GM12892 (cell line): ENCODE results near the gene KIF4B.
"Not testable (repeated sequence)": the region's sequence is repeated elsewhere in the genome, so short reads cannot be mapped to it uniquely, and the experiment has no call there.

Source experiments
- DNase-seq: peaks from one replicate; pipeline ENCODE4 v3.0.0; 2011; ENCODE audit not compliant: insufficient read length
- FAIRE-seq: peaks from 2 replicates; lab custom pipeline; 2011; peaks lifted over from hg19 to GRCh38; lab: Jason Lieb, UNC
- POLR2A ChIP-seq: IDR thresholded peaks from 2 replicates; pipeline ENCODE4 v1.6.1; 2011; ENCODE audit warnings: low read depth, low read length, control low read depth
- POLR2AphosphoS5 ChIP-seq: IDR thresholded peaks from 2 replicates; pipeline ENCODE4 v1.6.1; 2011; ENCODE audit warnings: low read depth, low read length, control low read depth
- TAF1 ChIP-seq: IDR thresholded peaks from 2 replicates; pipeline ENCODE4 v1.6.1; 2011; ENCODE audit warnings: low read depth, mild to moderate bottlenecking, control low read depth, low read length, borderline replicate concordance

KIF4B gene

DNA sequence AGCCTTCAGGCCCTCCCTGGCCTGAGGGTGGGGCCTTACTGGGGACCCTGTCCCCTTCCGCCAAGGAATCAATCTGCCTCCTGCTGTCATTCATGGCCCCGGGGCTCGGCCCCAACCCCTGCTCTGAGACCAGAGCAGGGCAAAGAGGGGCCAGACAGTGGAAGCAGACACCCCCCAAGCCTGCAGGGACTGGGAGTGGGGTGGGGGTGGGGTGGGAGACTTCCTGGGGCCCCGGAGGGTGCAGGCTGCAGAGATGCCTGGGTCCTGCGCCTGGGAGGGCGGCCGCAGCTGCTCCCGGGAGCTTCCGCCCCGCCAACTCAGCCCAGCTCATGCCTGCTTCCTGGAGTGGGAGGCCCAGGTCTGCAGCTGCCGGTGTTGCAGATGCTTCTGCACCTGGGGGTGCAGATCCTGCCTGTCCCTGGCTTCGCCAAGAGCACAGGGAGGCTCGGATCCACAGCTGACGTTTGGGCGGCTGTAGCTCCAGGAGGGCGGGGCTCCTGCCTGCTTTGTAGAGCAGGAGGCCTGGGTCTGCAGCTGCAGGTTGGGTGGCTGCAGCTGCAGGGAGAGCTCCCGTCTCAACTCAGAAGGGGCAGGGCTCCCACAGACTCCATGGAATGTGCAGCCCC is 6.2 kb downstream of the KIF4B start:
- TF ChIP-seq POLR2AphosphoS5 = no peak
- no peak for TF ChIP-seq POLR2A
- no peak for TF ChIP-seq TAF1

DNA sequence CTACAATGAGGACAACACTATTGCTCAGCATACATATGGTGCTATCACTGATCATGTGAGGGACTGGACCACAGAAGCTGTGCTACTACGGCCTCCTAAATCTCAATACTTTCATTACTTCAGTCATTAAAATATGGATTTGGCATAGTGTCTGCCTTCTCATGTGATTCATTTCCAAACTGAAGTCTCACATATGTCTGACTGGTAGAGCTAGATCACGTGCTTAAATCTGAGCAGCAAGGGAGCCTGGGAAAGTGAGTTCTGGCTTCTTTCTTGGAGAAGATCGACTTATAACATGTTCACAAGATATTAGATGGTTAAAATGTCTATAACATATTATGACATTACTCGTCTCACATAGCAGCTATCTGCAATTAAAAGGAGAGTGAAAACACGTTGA is 8.3 kb downstream of the KIF4B start:
- TF ChIP-seq POLR2AphosphoS5 (no peak), TAF1 (no peak)
- DNase-seq (no peak), FAIRE-seq (no peak)

More for the DNA sequence above, 6.2 kb downstream of the KIF4B start:
- no peak for DNase-seq
- no peak for FAIRE-seq

- DNase-seq (no peak), FAIRE-seq (no peak)
- TF ChIP-seq TAF1 (no peak), POLR2AphosphoS5 (no peak), POLR2A (no peak)
Measured at GRCh38 chr5:155023320-155023719, 9.8 kb downstream of the KIF4B start.

GRCh38 chr5:155024015-155024414 is 10.5 kb downstream of the KIF4B start:
- DNase-seq (no peak), FAIRE-seq (no peak)
- TF ChIP-seq POLR2AphosphoS5 (no peak), TAF1 (no peak), POLR2A (no peak)

DNA sequence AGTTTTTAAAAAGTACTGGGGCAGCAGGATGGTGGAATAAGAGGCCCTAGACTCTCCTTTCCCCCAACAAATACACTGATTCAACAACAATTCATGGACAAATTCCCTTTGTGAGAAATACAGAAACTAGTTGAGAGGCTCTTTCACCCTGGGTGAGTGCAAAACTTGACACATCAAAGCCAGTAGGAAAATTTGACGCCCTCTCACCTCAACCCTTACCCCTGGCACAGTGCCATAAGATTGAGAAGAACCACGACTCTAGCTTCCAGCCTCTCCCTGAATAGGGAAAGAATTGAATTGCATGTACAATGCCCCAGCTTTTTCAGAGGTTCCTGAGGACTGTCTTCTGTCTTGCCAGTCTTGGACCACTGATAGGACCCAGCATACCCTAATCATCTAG is 12.3 kb downstream of the KIF4B start:
- no peak for FAIRE-seq
- TF ChIP-seq POLR2AphosphoS5 = no peak
- no peak for DNase-seq

DNA sequence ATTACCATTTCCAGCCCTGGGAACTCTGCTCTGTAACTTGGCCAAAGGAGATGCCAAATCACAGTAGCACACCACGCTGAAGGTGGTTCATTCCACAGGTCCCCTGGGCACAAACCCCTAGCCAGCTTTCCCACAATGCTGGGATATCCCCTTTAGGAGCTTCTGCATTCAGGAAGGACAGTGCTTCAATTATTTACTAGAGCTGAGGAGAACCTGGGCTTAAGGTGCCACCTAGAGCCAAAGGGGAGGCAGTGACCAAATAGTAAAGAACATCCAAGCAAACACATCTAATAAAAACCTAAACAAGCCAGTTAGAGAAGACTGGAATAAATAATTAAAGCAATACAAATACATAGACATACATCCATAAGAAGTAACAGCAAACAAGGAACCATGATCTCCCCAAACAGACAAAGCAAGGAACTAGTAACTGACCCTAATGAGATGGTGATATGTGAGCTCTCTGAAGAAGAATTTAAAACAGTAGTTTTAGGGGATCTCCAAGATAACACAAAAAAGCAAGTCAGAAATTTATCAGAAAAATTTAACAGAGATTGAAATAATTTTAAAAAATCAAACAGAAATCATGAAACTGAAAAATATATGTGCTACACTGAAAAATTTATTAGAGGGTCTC is 14.6 kb downstream of the KIF4B start:
- no peak for DNase-seq
- FAIRE-seq = peak; percentile 62
- TF ChIP-seq TAF1 = no peak
- TF ChIP-seq POLR2A = no peak
- TF ChIP-seq POLR2AphosphoS5 = no peak

- no peak for DNase-seq
- TF ChIP-seq TAF1 = no peak
- no peak for TF ChIP-seq POLR2A
- FAIRE-seq = no peak
Measured at GRCh38 chr5:155029240-155029639, 15.7 kb downstream of the KIF4B start.

DNA sequence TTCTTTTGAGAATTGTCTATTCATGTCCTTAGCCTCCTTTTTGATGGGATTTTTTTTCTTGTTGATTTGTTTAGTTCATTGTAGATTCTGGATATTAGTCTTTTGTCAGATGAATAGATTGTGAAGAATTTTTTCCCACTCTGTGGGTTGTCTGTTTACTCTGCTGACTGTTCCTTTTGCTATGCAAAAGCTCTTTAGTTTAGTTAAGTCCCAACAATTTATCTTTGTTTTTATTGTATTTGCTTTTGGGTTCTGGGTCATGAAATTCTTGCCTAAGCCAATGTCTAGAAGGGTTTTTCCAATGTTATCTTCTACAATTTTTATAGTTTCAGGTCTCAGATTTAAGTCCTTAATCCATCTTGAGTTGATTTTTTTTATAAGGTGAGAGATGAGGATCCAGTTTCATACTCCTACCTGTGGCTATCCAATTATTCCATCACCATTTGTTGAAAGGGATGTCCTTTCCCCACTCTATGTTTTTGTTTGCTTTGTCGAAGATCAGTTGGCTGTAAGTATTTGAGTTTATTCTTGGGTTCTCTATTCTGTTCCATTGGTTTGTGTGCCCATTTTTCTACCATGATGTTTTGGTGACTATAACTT is 20.7 kb downstream of the KIF4B start:
- DNase-seq, FAIRE-seq: not testable (repeated sequence)

DNA sequence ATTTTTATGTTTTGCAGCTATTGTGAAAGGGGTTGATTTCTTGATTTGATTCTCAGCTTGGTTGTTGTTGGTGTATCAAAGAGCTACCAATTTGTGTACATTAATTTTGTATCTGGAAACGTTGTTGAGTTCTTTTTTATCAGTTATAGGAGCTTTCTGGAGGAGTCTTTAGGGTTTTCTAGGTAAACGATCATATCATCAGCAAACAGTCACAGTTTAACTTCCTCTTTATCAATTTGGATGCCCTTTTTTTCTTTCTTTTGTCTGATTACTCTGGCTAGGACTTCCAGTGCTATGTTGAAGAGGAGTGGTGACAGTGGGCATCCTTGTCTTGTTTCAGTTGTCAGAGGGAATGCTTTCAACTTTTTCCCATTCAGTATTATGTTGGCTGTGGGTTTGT is 21.5 kb downstream of the KIF4B start:
- DNase-seq, FAIRE-seq: not testable (repeated sequence)

DNA sequence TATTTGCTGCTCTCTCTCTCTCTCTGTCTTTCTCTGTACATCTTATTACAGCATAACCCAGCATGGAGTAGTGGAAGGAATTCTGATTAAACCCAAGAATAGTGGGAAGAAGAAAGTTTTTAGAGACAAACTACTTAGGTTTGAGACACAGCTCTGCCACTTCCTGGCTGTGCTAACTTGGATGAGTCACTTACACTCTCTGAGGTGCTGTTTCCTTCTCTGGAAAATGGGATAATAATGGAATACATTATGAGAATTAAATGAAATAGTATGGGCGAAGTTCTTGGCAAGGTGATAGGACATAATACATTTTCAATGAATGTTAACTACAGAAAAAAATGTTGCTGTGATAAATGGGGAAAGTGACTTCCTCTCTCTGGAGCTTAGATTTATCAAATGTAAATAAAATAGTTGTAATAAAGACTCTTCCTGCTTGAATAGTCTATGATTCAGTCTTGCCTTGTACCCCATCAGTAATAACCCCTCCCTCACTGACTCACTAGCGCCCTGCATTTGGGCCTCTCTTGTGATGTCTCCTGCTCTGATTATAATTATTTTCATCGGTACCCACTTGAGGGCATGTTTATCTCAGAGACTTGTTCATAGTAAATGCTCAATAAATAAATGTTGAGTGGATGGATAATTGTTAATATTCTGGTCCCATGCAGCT is 27.6 kb downstream of the KIF4B start:
- FAIRE-seq = no peak
- DNase-seq = no peak
- TF ChIP-seq TAF1 = no peak
- no peak for TF ChIP-seq POLR2A
- no peak for TF ChIP-seq POLR2AphosphoS5

- FAIRE-seq = no peak
- TF ChIP-seq POLR2A (no peak), TAF1 (no peak), POLR2AphosphoS5 (no peak)
- DNase-seq = no peak
Measured at GRCh38 chr5:155044591-155044990, 31.0 kb downstream of the KIF4B start.

GRCh38 chr5:155046591-155046990 is 33.0 kb downstream of the KIF4B start:
- FAIRE-seq (no peak), DNase-seq (no peak)
- TF ChIP-seq POLR2A (no peak), TAF1 (no peak), POLR2AphosphoS5 (no peak)

- no peak for TF ChIP-seq TAF1
- no peak for TF ChIP-seq POLR2AphosphoS5
- TF ChIP-seq POLR2A = no peak
- DNase-seq = no peak
- no peak for FAIRE-seq
Measured at GRCh38 chr5:155047818-155048217, 34.3 kb downstream of the KIF4B start.
